OCI-LY1 (cell line): ENCODE measurements around the gene ARHGAP21.

ENCODE experiments used
- H2AFZ ChIP-seq: fragments of 200-600 bp; sonication (generic), shearing (Covaris generic); 2 replicates; pipeline ENCODE4 v1.6.0; 2014; ENCODE audit warnings: antibody characterized with exemption, mild to moderate bottlenecking, low read length
- H3F3A ChIP-seq: fragments of 200-600 bp; sonication (generic), shearing (Covaris generic); 2 replicates; pipeline ENCODE4 v1.6.0; 2014; ENCODE audit warnings: mild to moderate bottlenecking, antibody characterized with exemption, low read length, moderate library complexity; ENCODE audit not compliant: insufficient read depth
- H3K27ac ChIP-seq: fragments of 200-600 bp; sonication (generic); 2 replicates; pipeline ENCODE4 v1.5.1; 2014; ENCODE audit warnings: low read length, mixed run types, mild to moderate bottlenecking, low read depth; ENCODE audit not compliant: poor library complexity, severe bottlenecking
- H3K27me3 ChIP-seq: fragments of 200-600 bp; sonication (generic); 2 replicates; pipeline ENCODE4 v1.6.0; 2014; ENCODE audit warnings: antibody characterized with exemption, mild to moderate bottlenecking, low read length, moderate library complexity; ENCODE audit not compliant: insufficient read depth
- H3K36me3 ChIP-seq: fragments of 200-600 bp; sonication (generic); 2 replicates; pipeline ENCODE4 v1.6.1; 2014; ENCODE audit warnings: mild to moderate bottlenecking, antibody characterized with exemption, low read length, moderate library complexity, mixed read lengths; ENCODE audit not compliant: insufficient read depth
- H3K4me1 ChIP-seq: fragments of 200-600 bp; sonication (generic); 2 replicates; pipeline ENCODE4 v1.5.1; 2014; ENCODE audit warnings: mild to moderate bottlenecking, low read length, moderate library complexity; ENCODE audit not compliant: insufficient read depth, severe bottlenecking
- H3K4me2 ChIP-seq: fragments of 200-600 bp; sonication (generic), shearing (Covaris generic); 2 replicates; pipeline ENCODE4 v1.6.1; 2014; ENCODE audit warnings: low read length
- H3K4me3 ChIP-seq: fragments of 200-600 bp; sonication (generic); 2 replicates; pipeline ENCODE4 v1.5.1; 2014; ENCODE audit warnings: low read length, low read depth, mild to moderate bottlenecking, mixed read lengths; ENCODE audit not compliant: poor library complexity, severe bottlenecking
- H3K79me2 ChIP-seq: fragments of 200-600 bp; shearing (Covaris generic); 2 replicates; pipeline ENCODE4 v1.6.1; 2016; ENCODE audit warnings: mixed run types, low read length, mixed read lengths; ENCODE audit not compliant: insufficient read depth
- H3K9ac ChIP-seq: fragments of 200-600 bp; sonication (generic), shearing (Covaris generic); 2 replicates; pipeline ENCODE4 v1.6.1; 2014; ENCODE audit warnings: mild to moderate bottlenecking, low read length, mixed read lengths
- H3K9me2 ChIP-seq: fragments of 200-600 bp; sonication (generic), shearing (Covaris generic); 2 replicates; pipeline ENCODE4 v1.6.1; 2014; ENCODE audit warnings: low read depth, mild to moderate bottlenecking, low read length, mixed read lengths
- H3K9me3 ChIP-seq: fragments of 200-600 bp; shearing (Covaris generic); 2 replicates; pipeline ENCODE4 v1.6.1; 2014; ENCODE audit warnings: low read length, mixed read lengths
- H4K20me1 ChIP-seq: fragments of 200-600 bp; sonication (generic), shearing (Covaris generic); 2 replicates; pipeline ENCODE4 v1.6.0; 2016; ENCODE audit warnings: mild to moderate bottlenecking, low read length; ENCODE audit not compliant: insufficient read depth
- CTCF ChIP-seq: fragments of 200-600 bp; sonication (generic), shearing (Covaris generic); IDR thresholded peaks from 2 replicates; pipeline ENCODE4 v1.5.1; 2017; ENCODE audit warnings: mild to moderate bottlenecking, antibody characterized with exemption, low read length, moderate library complexity, mixed read lengths
- EZH2 ChIP-seq: fragments of 200-600 bp; sonication (generic), shearing (Covaris generic); IDR thresholded peaks from 2 replicates; pipeline ENCODE4 v1.8.0; 2017; ENCODE audit warnings: borderline replicate concordance, mixed run types, mild to moderate bottlenecking, antibody characterized with exemption, low read length, moderate library complexity, mixed read lengths

Gene ARHGAP21

GRCh38 chr10:24579448-24579847, 144.2 kb downstream of the ARHGAP21 start:
- no peak overlapping the region for H3K4me3 ChIP-seq
- no peaks in the 10 kb centered on the region for H4K20me1 ChIP-seq
- no peaks in the 10 kb centered on the region for H3K4me1 ChIP-seq
- no peak overlapping the region for H3K9ac ChIP-seq
- no peak overlapping the region for H3K27ac ChIP-seq
- H3K27me3 ChIP-seq, result no peaks in the 10 kb centered on the region; the same call in 1 of the 2 replicates
- no peaks in the 10 kb centered on the region for H3K9me2 ChIP-seq
- no peaks in the 10 kb centered on the region for H3F3A ChIP-seq
- H2AFZ ChIP-seq, result no peak overlapping the region
- H3K79me2 ChIP-seq, result no peaks in the 10 kb centered on the region
- H3K4me2 ChIP-seq, result no peak overlapping the region
- H3K9me3 ChIP-seq, result no peaks in the 10 kb centered on the region
- TF ChIP-seq CTCF, result no peak
- TF ChIP-seq EZH2, result no peak
- H3K36me3 ChIP-seq, result no peaks in the 10 kb centered on the region

GRCh38 chr10:24575481-24576002, 148.1 kb downstream of the ARHGAP21 start:
- no peaks in the 10 kb centered on the region for H4K20me1 ChIP-seq
- no peak overlapping the region for H3K4me3 ChIP-seq
- no peak overlapping the region for H2AFZ ChIP-seq
- no peaks in the 10 kb centered on the region for H3K9me3 ChIP-seq
- H3K27ac ChIP-seq, result no peak overlapping the region
- no peaks in the 10 kb centered on the region for H3K4me1 ChIP-seq
- TF ChIP-seq CTCF, result no peak
- no peak for TF ChIP-seq EZH2
- no peaks in the 10 kb centered on the region for H3F3A ChIP-seq
- no peaks in the 10 kb centered on the region for H3K79me2 ChIP-seq
- H3K9ac ChIP-seq, result no peak overlapping the region
- no peaks in the 10 kb centered on the region for H3K36me3 ChIP-seq
- no peaks in the 10 kb centered on the region; the same call in 1 of the 2 replicates for H3K27me3 ChIP-seq
- no peak overlapping the region for H3K4me2 ChIP-seq
- no peaks in the 10 kb centered on the region for H3K9me2 ChIP-seq

- Histone ChIP-seq H3K9ac (no peak overlapping the region), H3F3A (no peaks in the 10 kb centered on the region), H2AFZ (no peak overlapping the region), H3K79me2 (no peaks in the 10 kb centered on the region), H3K9me2 (no peaks in the 10 kb centered on the region), H3K27me3 (no peaks in the 10 kb centered on the region; the same call in 1 of the 2 replicates), H3K4me2 (no peak overlapping the region), H3K4me3 (no peak overlapping the region), H3K36me3 (no peaks in the 10 kb centered on the region), H3K4me1 (no peaks in the 10 kb centered on the region), H3K27ac (no peak overlapping the region), H4K20me1 (no peaks in the 10 kb centered on the region), H3K9me3 (no peaks in the 10 kb centered on the region)
- TF ChIP-seq CTCF (no peak), EZH2 (no peak)
Observed at GRCh38 chr10:24574578-24575155, 149.0 kb downstream of the ARHGAP21 start.
